Raji (cell line): ENCODE results near the gene PROX2.

Source experiments
- POLR2A ChIP-seq: IDR thresholded peaks from 2 replicates; pipeline ENCODE4 v1.6.1; 2011; ENCODE audit warnings: low read depth, low read length, control low read depth; ENCODE audit not compliant: insufficient read depth

The PROX2 gene

DNA sequence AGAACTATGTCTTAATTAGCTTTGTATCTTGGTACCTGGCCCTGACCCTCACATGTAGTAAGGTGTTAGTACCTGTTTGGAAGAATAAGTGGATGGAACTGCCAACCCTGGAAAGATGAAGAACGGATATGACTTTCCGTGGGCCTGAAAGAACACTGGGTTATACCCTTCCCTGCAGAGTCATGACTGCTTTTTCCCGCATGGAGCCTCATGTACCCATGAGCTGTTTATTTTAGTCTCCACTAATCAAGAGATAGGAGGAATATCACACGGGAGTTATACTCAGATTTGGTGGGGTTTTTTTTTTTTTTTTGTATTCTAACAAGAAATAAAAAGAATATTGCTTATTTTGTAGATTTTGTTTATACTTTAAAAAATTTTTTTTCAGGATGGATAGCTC, 21.7 kb upstream of the PROX2 start:
- no peak for TF ChIP-seq POLR2A

DNA sequence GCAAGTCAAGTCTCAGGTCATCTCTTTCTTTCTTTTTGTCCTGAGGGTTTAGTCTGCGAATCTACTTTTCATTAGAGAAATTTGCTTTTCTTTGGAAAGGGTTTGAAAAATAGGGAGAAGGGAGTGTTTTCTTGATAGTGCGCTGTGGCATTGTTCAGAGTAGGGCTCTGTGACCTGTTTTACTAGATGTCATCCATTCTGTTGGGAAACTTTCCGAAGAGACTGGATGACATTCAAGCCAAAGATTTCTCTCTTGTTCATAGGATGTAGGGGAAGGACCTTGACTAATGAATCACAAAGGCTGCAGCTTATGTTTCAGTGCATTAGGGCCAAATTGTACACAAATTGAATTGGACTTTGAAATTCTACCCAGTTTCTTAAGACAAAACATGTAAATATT, 20.5 kb upstream of the PROX2 start:
- TF ChIP-seq POLR2A: no peak

DNA sequence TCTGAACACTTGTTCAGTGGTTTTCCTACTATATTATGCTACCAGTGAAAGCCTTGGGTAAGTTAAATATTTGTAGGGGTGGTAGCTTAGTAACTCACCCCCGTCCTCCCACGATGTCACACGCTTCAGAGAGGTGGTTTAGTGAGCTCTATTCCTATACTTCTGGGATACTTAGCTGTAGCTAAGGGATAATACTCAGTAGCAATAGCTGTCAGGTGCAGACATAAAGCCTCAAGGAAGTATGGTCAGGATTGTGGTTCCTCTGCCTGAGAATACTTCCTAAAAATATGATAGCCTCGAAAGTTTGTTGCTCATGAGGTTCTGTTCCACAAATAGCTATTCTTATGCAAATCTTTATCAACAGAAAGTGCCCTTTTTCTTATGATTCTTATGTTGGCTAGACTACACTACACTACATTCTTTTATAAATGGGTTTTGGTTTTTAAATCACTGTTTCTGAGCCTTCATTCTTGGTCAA, 17.7 kb upstream of the PROX2 start:
- no peak for TF ChIP-seq POLR2A

DNA sequence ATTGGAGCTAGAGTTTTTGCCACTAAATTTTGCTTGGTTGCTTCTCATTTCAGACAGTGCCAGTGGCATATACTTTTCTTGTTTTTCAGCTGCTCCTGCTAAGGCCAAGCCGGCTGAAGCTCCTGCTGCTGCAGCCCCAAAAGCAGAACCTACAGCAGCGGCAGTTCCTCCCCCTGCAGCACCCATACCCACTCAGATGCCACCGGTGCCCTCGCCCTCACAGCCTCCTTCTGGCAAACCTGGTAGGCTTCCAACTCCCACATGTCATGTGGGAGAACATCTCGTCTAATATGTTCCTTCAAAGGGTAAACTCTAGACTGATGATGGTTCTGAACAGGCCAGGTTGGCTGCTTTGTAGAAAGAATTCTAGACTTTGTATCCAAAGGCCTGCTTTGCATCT, 16.8 kb upstream of the PROX2 start:
- TF ChIP-seq POLR2A: no peak

DNA sequence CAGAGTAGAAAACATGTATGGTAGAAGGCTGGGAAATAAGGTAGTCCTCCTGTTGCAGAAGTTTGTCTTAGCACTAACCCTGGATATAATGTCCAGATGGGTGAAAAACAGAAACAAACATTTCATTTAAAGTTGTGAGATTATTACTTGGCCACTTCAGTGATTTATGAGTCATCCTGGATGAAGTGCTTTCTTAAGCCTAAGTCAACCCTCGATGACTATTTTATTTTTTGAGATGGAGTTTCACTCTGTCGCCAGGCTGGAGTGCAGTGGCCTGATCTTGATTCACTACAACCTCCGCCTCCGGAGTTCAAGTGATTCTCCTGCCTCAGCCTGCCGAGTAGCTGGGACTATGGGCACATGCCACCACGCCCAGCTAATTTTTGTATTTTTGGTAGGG, 15.9 kb upstream of the PROX2 start:
- TF ChIP-seq POLR2A: no peak

DNA sequence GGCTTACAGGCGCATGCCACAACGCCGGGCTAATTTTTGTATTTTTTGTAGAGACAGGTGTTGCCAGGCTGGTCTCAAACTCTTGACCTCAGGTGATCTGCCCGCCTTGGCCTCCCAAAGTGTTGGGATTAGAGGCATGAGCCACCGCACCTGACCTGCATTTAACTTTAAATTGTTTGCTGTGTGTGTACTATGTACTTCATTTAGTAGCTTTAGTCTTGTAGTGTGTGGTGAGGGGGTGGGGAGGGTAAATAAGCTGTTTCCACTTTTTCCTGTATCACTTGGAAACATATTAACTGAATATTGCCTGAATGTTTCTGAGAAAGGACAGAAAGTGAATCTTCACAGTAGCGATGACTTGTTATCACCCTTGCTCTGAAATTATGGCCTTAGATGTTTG, 14.3 kb upstream of the PROX2 start:
- no peak for TF ChIP-seq POLR2A

DNA sequence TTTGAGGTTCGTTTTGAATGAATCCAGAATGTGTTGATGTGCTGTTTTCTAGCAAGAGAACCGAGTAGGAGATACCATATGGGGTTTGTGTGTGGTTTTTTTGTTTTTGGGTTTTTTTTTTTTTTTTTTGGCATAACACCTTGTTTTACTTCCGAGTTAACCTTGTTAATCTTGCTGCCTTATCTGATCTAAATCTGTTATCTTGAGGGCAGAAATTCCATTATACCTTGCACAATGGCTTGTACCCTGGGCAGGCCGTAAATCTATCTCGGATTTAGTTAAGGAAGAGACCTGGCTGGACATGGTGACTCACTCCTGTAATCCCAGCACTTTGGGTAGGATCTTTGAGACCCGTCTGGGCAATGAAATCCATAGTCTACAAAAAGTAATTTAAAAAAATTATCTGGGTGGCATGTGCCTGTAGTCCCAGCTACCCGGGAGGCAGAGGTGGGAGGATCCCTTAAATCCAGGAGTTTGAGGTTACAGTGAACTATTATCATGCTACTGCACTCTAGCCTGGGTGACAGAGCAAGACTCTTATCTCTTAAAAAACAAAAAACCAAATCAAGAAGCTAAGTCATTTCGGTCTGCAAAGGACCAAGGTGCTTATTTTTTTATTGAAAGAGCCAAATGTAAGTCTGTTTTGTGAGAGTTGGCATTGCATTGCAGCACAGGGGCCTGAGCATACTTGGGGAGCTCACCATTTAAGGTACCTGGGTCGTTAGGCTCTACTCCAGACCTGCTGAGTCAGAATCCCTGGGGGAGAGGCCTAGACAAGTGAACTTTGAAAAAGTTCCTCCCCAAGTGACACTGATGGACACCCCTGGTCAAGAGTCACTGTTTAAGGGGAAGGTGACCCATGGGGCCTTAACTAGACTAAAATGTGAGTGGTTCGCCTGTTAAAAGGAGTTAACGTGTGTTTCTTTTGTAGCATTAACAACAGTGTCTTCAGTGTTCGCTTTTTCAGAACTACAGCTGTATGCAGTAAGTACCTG, 12.5 kb upstream of the PROX2 start:
- TF ChIP-seq POLR2A: no peak

DNA sequence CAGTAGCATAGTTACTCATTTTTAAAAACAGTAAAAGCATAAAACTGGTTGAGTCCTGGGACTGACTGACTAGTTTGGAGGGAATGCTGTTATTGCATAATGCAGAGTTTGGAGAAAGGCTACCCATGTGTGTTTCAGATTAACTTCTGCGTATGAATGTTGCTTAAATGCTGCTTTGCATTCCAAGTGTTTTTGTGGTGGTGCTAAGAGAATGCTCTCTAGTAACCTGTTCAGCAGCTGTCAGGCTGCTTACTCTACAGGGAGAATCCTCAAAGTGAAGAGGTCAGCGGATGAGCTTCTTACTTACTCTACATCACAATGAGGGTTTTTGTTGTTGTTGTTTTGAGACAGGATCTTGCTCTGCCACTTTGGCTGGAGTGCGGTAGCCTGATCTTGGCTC, 10.1 kb upstream of the PROX2 start:
- TF ChIP-seq POLR2A: no peak

DNA sequence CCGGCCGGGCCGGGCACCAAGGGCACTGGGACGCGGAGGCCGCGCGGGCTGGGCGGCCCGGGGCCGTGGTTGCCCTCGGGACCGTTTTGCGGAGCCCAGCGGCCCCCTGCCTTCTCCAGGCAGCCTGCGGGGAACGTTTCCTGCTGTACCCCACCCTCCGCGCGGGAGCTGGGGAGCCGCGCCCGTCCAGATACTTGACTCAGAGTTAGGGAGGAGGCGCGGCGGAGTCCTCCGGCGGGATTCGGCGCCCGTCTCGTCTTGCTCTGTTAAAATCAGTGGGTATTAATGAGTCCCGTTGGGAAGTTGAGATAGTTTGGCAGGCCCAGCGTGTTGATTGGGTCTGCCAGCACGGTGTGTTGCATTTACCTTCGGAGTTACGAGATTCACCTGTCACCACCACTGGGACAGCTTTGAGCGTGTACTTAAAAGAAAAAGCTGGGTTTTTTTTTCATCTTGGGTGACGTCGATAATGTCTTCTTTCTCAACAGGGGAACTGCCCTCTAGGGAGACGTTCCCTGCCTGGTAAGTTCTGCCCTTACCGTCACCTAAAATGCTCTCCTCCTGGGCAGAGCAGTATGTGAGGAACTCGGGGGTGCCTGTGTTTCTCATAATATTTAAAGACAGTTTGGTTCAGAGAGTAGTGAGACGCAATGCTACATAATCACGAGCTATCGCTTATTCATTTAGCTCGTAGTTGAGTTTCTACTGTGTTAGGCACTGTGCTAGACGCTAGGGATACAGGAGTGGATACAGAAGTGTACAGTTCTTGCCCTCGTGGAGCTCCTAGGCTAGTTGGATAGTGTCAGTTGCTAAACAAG, 6.4 kb upstream of the PROX2 start:
- no peak for TF ChIP-seq POLR2A

DNA sequence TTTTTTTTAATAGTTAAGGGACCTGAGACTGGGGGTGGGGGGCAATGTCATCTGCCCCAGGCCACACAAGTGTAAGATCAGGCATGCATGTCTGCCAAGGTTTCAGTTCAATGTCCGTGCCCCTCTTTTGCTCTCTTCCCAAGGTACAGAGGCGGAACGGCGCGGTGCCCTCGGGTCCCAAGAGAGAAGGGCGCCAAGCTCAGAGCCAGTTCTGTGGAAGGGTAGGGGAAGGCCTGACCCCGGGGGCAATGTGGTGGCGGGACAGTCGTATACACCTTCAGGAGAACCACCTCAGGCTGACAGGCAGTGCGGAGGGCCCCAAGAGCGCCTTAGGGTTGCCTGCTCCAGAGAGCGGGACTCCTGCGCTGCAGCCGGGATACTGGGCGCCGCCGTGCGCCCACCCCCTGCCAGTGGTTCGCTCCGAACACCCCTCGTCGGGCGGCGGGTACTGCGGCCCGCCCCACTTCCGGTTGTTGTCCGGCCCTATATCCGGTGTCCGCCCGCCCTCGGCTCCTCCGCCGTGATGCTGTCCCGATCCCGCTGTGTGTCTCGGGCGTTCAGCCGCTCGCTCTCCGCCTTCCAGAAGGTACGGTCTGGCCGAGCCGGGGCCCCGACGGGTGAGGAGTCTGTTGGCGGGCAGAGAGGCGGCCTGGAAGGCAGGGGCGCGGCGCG, 5.6 kb upstream of the PROX2 start, which contains the start of gene DLST:
TSS of gene DLST (plus strand) at position 486 of the 672 bp plus-strand sequence. CDS start at position 524, 38 bp downstream.
- peak; percentile 95 for TF ChIP-seq POLR2A

DNA sequence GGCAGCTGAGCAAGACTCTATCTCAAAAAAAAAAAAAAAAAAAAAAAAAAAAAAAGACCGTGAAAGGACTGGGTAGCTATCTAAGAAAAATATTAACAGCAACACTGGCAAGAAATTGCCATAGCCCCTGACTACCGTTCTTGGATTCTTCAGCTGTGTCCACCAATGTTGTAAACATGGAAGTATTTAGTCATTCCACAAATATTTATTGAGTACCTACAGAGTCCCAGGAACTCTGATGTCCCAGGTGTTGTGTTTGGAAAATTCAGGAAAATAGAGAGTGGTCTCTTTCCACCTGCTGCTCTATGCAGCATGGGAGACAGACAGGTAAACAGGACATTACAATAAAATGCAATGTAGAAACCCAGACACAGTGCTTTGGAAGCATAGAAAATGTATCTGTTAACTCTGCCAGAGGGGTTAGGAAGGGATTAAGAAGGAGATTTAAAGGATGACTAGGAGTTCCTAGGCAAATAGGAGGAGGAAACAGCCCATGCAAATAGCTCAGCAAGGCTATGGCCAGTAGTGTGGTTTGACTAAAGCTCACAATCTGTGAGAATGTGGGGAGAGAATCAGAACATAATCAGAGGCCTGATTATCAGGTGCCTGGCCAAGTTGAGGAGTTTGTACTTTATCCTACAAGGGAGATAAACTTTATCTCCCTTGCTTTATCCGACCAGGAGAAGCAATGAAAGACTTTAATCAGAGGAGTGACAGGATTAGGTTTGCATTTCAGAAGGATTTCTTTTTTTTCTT, 3.7 kb upstream of the PROX2 start:
- TF ChIP-seq POLR2A: no peak

DNA sequence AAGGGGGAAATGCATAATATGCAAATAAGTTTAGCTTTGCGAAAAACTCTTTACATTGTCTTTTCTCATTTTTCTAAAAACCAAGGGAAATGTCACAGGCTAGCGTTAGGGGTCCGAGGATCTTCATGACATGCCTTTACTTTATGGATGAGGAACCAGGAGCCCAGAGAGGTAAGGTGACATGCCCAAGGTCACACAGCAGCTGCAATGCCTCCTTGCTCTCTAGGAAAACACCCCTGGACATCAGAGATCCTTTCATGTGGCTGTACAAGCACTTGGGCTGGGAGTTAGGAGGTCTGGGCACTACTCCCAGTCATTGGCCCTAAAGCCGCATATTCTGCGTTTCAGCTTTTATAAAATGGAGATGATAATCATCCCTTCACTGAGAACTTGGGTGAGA, 741 bp downstream of the PROX2 start:
- no peak for TF ChIP-seq POLR2A

DNA sequence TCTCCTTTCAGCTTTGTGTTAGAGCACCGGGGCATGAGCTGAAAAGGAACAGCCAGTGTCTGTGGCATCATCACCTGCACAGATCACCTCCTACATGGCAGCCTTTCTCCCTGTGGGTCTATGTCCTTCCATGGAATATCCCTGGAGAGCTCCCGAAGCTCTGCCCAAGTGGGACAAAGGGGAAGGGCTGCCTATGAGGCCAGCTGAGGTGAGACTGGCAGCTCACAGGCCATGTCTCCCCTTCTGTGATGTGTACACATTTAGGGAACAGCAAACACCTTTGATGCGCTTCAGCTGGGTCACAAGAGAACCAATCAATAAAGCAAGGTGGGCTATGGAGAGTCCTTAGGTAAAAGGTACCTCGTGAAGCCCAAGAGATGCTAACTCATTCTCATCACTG, 4.1 kb downstream of the PROX2 start:
- TF ChIP-seq POLR2A: no peak

DNA sequence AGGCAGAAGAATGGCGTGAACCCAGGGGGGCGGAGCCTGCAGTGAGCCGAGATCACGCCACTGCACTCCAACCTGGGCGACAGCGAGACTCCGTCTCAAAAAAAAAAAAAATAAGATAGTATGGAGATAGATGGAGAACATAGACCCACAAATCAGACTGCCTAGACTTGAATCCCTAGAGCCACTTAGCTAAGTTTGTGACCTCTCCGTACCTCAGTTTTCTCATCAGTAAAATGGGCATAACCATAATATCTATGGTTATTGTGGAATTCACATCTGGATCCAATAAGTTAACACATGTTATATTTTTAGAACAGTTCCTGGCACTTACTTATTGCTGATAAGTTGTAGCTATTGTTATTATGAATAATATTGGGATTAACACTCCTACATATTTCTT, 7.2 kb downstream of the PROX2 start:
- no peak for TF ChIP-seq POLR2A

DNA sequence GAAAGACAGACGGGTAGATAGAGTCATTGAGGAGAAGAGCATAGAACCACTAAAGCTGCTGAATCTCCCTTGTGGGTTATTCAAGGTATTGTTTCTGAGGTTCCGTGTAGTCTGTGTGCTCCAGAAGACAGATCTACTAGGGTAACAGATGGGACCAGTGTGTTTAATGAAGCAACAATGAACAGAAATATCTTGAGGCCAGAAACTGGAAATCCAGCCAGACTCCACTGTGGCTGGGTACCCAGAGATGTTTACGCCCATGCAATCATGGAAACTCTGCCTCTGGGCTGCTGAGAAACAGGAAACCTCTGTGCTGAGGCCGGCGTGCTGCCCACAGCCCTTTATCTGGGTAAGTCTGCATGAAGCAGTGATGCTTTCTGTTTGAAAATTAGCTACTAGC, 8.3 kb downstream of the PROX2 start:
- TF ChIP-seq POLR2A: no peak
